Measurements from ENCODE around the gene ANKRD62.

Gene ANKRD62

GRCh38 chr18:12093520-12094257 lies at the start of gene ANKRD62:
Gene ANKRD62 (plus strand): TSS chr18:12093843. CDS start chr18:12094018, 175 bp downstream.
- DNase-seq: no peak

- DNase-seq: no peak
These were observed 49.1 kb upstream of the ANKRD62 start for GRCh38 chr18:12044591-12044990.

- DNase-seq: no peak
These were observed 47.4 kb upstream of the ANKRD62 start for GRCh38 chr18:12046046-12046750.

- DNase-seq: no peak
These were observed 46.8 kb upstream of the ANKRD62 start for GRCh38 chr18:12046751-12047335.

- no peak for DNase-seq
These were observed 45.4 kb upstream of the ANKRD62 start for GRCh38 chr18:12048010-12048826.

GRCh38 chr18:12048827-12049175 lies 44.8 kb upstream of the ANKRD62 start:
- no peak for DNase-seq

- DNase-seq: no peak
These were observed 43.4 kb upstream of the ANKRD62 start for GRCh38 chr18:12049978-12050811.

GRCh38 chr18:12052866-12053265 lies 40.8 kb upstream of the ANKRD62 start:
- no peak for DNase-seq

GRCh38 chr18:12053289-12053688 lies 40.4 kb upstream of the ANKRD62 start:
- no peak for DNase-seq

- no peak for DNase-seq
These were observed 37.4 kb upstream of the ANKRD62 start for GRCh38 chr18:12056034-12056883.

- no peak for DNase-seq
These were observed 36.7 kb upstream of the ANKRD62 start for GRCh38 chr18:12056884-12057402.

GRCh38 chr18:12057419-12058039 lies 36.1 kb upstream of the ANKRD62 start:
- DNase-seq: no peak

GRCh38 chr18:12059334-12060181 lies 34.1 kb upstream of the ANKRD62 start:
- DNase-seq: no peak

GRCh38 chr18:12060182-12060870 lies 33.3 kb upstream of the ANKRD62 start:
- no peak for DNase-seq

- no peak for DNase-seq
These were observed 32.0 kb upstream of the ANKRD62 start for GRCh38 chr18:12061685-12062084.

- DNase-seq: no peak
These were observed 30.7 kb upstream of the ANKRD62 start for GRCh38 chr18:12062974-12063373.

GRCh38 chr18:12064086-12064763 lies 29.4 kb upstream of the ANKRD62 start:
- DNase-seq: no peak

- DNase-seq: no peak
These were observed 28.2 kb upstream of the ANKRD62 start for GRCh38 chr18:12065397-12065796.
